GM12801 (cell line): Measurements from ENCODE around the gene ALKBH5.

Experiments
- TF ChIP-seq, protein P1 (sequence below): IDR thresholded peaks from one replicate; pipeline ENCODE4 v1.5.1; 2011; ENCODE audit warnings: control low read depth; ENCODE audit not compliant: insufficient read length; ENCODE audit errors: extremely low read depth

Gene ALKBH5

DNA sequence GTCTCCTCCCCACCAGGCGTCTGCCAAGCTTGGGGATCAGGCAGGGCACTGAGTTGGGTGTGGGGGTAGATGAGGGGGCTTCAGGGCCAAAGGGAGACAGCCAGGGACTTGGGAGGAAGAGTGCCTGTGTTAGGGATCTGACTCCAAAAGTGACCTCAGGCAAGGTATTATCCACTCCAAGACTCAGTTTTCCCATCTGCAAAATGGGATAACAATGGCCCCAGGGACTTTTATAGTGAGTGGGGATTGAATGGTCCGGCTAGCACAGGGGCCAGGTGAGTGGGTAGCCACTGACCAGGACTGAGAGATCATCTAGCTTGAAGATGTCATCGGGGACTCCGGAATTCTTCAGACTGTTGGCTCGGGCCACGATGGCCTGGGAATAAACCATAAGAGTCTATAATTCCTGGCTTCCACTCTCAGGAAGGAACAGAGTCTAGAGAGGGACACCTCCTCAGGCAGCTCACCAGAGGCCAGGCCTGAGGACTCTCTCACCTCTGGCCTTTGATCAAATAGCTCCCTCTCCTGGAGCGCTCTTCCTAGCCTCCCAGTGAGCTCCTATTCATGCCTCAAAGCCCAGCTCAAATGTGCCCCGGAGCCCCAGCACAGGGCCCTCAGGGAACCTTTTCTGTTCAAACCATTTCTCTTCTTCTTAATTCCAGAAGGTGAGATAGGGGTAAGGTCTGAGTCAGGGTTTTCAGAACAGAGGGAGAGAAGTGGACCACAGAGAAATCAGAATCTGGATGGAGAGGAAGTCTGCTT is 71.4 kb downstream of the ALKBH5 start:
- TF ChIP-seq, protein P1, sequence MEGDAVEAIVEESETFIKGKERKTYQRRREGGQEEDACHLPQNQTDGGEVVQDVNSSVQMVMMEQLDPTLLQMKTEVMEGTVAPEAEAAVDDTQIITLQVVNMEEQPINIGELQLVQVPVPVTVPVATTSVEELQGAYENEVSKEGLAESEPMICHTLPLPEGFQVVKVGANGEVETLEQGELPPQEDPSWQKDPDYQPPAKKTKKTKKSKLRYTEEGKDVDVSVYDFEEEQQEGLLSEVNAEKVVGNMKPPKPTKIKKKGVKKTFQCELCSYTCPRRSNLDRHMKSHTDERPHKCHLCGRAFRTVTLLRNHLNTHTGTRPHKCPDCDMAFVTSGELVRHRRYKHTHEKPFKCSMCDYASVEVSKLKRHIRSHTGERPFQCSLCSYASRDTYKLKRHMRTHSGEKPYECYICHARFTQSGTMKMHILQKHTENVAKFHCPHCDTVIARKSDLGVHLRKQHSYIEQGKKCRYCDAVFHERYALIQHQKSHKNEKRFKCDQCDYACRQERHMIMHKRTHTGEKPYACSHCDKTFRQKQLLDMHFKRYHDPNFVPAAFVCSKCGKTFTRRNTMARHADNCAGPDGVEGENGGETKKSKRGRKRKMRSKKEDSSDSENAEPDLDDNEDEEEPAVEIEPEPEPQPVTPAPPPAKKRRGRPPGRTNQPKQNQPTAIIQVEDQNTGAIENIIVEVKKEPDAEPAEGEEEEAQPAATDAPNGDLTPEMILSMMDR = no peak

DNA sequence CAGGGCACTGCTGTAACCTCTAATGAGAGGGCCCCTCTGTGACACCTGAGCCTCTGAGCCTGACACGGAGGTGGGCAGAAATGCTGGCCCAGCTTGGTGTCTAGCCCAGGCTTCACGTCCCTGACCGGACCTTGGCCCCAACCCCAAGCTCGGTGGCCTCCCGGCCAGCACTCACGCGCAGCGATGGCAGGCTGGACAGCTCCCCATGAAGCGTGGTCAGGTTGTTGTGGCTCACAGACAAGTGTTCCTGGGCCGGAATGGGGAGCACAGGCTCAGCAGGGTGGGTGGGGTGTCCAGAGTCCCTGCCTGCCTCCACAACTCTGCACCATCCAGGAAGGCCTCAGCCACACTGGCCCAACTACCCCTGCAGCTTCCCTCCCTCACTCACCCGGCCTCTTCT is 72.7 kb downstream of the ALKBH5 start:
- TF ChIP-seq, protein P1 = no peak

DNA sequence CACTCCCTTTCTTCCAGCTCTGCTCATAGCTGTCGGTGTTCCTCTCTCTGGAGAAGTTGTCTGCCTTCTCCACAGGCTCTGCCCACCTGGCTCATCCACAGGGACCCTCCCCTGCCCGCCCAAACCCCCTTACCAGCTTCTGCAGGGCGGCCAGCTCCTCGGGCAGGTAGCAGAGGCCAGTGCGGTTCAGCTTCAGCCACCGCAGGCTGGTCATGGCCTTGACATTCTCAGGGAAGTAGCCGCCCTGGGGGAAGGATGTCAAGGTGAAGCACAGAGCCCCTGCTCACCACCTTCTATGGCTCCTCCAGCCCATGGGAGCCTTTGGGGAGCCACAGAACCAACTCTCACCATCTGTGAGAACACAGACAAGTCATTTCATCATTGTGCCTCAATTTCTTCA is 73.1 kb downstream of the ALKBH5 start:
- TF ChIP-seq, protein P1 = no peak

DNA sequence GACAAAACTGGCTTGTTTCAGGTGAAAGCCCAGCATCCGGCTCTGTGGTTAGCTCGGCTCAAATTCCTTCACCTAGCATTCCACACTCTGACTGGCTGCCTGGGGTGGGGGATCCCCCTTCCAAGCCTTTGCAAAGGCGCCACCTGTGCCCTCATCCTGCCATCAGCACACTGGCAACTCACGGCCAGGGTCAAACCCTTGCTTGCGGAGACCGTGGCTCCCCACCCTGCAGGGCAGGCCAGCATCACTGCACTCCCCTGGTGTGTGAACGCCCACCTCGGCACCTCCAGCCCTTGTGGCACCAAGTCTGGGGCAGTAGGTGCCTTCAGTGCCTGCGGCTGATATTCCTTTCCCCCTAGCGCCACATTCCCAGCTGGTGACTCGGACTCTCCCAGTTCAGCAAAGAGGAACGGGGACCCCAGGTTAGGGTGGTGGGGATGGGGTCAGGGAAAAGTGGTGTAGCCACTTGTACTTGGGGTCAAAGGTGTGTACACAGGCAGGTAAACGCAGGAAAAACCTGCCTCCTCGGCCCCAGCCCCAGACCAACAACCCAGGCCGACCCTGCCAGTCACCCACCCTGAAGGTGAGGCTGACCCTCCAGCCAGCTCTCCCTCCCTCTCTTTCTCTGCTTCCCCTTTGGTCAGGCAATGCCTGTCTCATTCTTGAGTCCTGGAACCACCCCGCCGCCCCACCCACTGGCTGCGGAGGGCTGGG is 73.8 kb downstream of the ALKBH5 start:
- TF ChIP-seq, protein P1 = no peak

DNA sequence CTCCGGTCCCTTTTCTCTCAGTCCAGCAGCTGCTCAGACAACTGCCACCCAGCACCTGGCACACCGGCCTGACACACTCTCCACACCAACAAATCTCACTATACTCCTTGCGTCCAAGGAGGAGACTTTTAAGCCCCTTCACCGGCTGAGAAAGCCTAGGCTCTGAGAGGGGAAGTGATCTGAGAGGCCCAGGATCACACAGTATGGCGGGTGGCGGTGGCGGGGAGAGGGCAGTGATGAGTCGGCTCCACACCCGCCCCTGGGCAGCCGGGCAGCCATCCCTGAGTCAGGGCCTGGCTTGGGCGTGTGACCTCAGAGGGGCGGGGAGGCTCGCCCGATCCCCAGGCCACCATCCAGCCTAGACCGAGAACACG is 74.3 kb downstream of the ALKBH5 start:
- TF ChIP-seq, protein P1 = no peak

DNA sequence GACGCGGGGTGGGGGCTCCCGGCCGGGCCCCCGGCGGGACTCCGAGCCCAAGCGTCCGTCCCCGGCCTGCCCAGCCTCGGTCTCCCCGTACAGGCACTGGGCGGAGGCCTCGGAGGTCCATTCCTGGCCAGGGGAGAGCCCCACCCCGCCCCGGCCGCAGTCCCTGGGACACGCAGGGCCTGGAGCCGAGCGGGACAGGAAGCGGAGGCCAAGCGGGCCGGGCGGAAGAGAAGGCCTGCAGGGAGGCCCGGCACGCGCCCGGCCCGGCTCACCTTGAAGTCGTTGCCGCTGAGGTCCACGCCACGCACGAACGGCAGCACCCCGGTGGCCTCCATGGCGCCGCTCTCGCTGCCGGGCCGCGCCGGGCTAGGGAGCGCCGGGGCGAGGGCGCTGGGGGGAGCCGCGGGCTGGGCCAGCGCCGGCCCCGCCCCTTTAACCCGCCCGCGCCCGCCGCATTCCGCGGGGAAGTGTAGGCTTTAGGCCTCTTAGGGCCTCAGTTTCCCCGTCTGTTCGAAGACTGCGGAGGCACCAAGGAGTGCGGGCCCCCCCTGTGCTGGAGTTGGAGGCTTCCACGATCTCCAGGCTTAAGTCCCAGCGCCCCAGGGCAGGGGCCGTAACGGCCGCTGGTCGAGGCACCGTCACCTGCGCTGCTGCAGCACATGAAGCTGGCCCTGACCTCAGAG is 74.9 kb downstream of the ALKBH5 start, which contains the start of gene FLII:
TSS of gene FLII (minus strand) at position 383 of the 683 bp plus-strand sequence. CDS start at position 335, 48 bp downstream.
- TF ChIP-seq, protein P1 = no peak
